Measurements from ENCODE around the gene CTNNA3.

- TF ChIP-seq CTCF (conservative IDR thresholded peaks at IDR 0.05 in 1 of 2, IDR thresholded peaks at IDR 0.05 in 1 of 2; ENCODE audit: extremely low read depth in 1 of 2, insufficient read depth in 1 of 2, low read depth in 1 of 2, low read length in 2 of 2) (no peak), EZH2 (IDR thresholded peaks at IDR 0.05; ENCODE audit: borderline replicate concordance, low read length) (no peak)
Observed at GRCh38 chr10:66656499-66656898, 1039.5 kb downstream of the CTNNA3 start.

Data from mammary epithelial cell (primary cell).